AG10803 (cell line): ENCODE data around the gene INTS4.
"Not testable (repeated sequence)": the region's sequence is repeated elsewhere in the genome, so short reads cannot be mapped to it uniquely, and the experiment has no call there.

Experiments used
- DNase-seq: peaks from one replicate; pipeline ENCODE4 v3.0.0; 2010; ENCODE audit warnings: low read depth
- H3K4me3 ChIP-seq: 2 replicates; pipeline ENCODE4 v1.5.1; 2011; ENCODE audit warnings: mild to moderate bottlenecking, low read length, control low read depth
- TF ChIP-seq, protein P1 (sequence below): conservative IDR thresholded peaks from 2 replicates; pipeline ENCODE4 v1.5.1; 2011; ENCODE audit warnings: mild to moderate bottlenecking, low read length, control low read depth, inconsistent platforms

INTS4 gene

DNA sequence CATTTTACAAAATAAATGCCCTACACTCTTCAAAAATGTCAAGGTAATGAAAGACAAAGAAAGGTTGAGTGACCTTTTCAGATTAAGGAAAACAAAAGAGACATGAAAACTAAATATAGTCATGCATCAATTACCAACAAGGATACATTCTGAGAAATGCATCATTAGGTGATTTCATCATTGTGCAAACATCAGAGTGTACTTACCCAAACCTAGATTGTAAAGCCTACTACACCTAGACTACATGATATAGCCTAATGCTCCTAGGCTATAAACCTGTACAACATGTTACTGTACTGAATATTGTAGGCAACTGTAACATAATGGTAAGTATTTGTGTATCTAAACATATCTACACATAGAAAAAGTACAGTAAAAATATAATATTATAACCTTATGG, 26.7 kb downstream of the INTS4 start:
- TF ChIP-seq, protein P1, sequence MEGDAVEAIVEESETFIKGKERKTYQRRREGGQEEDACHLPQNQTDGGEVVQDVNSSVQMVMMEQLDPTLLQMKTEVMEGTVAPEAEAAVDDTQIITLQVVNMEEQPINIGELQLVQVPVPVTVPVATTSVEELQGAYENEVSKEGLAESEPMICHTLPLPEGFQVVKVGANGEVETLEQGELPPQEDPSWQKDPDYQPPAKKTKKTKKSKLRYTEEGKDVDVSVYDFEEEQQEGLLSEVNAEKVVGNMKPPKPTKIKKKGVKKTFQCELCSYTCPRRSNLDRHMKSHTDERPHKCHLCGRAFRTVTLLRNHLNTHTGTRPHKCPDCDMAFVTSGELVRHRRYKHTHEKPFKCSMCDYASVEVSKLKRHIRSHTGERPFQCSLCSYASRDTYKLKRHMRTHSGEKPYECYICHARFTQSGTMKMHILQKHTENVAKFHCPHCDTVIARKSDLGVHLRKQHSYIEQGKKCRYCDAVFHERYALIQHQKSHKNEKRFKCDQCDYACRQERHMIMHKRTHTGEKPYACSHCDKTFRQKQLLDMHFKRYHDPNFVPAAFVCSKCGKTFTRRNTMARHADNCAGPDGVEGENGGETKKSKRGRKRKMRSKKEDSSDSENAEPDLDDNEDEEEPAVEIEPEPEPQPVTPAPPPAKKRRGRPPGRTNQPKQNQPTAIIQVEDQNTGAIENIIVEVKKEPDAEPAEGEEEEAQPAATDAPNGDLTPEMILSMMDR, result no peak
- DNase-seq, result no peak
- H3K4me3 ChIP-seq, result no peak overlapping the region

- TF ChIP-seq, protein P1, result no peak
- no peak overlapping the region for H3K4me3 ChIP-seq
- DNase-seq, result no peak
These were observed 27.3 kb downstream of the INTS4 start for GRCh38 chr11:77967121-77967520.

GRCh38 chr11:77966338-77966737, 28.1 kb downstream of the INTS4 start:
- TF ChIP-seq, protein P1, result no peak
- H3K4me3 ChIP-seq, result no peak overlapping the region
- no peak for DNase-seq

GRCh38 chr11:77959434-77959833, 35.0 kb downstream of the INTS4 start:
- H3K4me3 ChIP-seq, result no peak overlapping the region
- TF ChIP-seq, protein P1, result no peak
- DNase-seq, result peak; percentile 10

GRCh38 chr11:77958583-77959177, 35.8 kb downstream of the INTS4 start:
- not testable (repeated sequence) for H3K4me3 ChIP-seq, DNase-seq

- peak; percentile 21 for DNase-seq
- H3K4me3 ChIP-seq, result not testable (repeated sequence)
These were observed 51.2 kb downstream of the INTS4 start for GRCh38 chr11:77943296-77943695.

- H3K4me3 ChIP-seq, DNase-seq: not testable (repeated sequence)
These were observed 52.0 kb downstream of the INTS4 start for GRCh38 chr11:77942465-77942864.

- DNase-seq, H3K4me3 ChIP-seq: not testable (repeated sequence)
These were observed 60.9 kb downstream of the INTS4 start for GRCh38 chr11:77933596-77933995.

- peak; percentile 7 for DNase-seq
- not testable (repeated sequence) for H3K4me3 ChIP-seq
These were observed 63.9 kb downstream of the INTS4 start for GRCh38 chr11:77930334-77931208.

DNA sequence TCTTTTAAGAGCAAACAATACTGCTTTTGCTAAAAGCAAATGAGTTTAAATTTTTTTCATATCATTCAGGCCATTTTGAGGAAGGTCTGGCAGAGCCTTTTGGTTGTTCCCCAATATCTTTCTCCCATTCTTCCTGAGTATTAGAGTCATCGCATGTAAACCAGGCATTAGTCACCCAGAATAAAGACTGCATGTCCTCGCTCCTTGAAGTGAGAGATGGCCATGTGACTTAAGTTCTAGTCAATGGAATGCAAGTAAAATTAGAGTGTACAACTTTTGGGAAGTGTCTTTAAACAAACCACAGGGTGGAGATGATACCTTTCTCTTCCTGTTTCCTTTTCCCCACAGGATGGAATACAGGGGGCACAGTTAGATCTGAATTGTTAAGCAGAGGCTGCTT, 76.8 kb downstream of the INTS4 start:
- not testable (repeated sequence) for DNase-seq, H3K4me3 ChIP-seq

DNA sequence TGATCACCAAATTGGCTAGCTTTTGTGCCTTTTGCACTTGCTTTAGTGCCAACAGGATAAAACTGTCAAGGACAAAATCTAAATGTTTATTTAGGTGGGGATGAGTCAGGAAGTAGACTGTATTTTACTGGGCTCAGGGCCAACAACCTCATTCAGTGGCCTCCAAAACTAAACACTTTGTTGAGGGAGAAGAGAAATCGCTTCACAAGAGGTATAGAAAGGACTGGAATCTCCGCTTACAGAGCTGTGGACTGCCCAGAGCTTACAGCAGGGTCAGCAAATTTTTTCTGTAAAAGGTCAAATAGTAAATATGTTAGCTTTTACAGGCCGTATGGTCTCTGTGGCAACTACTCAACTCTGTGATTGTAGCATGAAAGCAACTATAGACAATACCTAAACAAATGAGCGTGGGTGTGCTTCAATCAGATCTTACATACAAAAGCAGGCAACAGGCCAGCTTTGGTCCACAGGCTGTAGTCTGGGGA, 80.1 kb downstream of the INTS4 start:
- H3K4me3 ChIP-seq, result not testable (repeated sequence)
- DNase-seq, result peak; percentile 54

GRCh38 chr11:77913608-77914306, 80.7 kb downstream of the INTS4 start:
- not testable (repeated sequence) for DNase-seq

DNA sequence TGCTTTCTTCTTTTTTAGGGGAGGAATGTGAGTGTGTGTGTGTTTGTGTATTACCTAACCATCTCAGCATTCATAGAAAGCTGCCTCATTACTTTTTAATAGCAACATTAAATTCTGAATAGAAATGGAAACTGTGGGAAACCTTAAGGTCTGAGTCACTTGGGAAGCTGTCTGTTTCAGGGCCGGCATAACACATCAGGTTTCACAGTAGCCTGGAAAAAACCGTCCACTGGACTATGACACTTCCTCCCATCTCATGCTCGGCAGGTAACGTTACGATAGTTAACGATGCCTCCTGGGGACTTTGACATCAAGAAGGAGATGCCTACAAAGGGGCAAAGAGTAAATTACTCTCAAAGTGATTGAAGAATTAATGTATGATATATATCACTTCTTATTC, 83.6 kb downstream of the INTS4 start:
- DNase-seq, result peak; percentile 9
- H3K4me3 ChIP-seq, result not testable (repeated sequence)

More at GRCh38 chr11:77913608-77914306, 80.7 kb downstream of the INTS4 start:
- H3K4me3 ChIP-seq, result not testable (repeated sequence)
